Measurements from ENCODE around the gene NAALADL2.
A peak's percentile ranks its signal among the peaks of the same experiment; 100 is the strongest.
"Not testable (repeated sequence)": the region's sequence is repeated elsewhere in the genome, so short reads cannot be mapped to it uniquely, and the experiment has no call there.

Gene NAALADL2

GRCh38 chr3:175495331-175495730 is 636.2 kb downstream of the NAALADL2 start:
- Histone ChIP-seq H3K4me3 (ENCODE audit: low read depth, low read length) (no peak overlapping the region), H3K9me3 (ENCODE audit: control insufficient read depth, insufficient read depth, low read length) (no peaks in the 10 kb centered on the region), H3K4me1 (ENCODE audit: control insufficient read depth, insufficient read depth, low read length) (no peaks in the 10 kb centered on the region), H3K27me3 (ENCODE audit: control insufficient read depth, insufficient read depth, low read length) (no peaks in the 10 kb centered on the region), H3K9ac (ENCODE audit: low read depth, low read length) (no peak overlapping the region), H3K36me3 (ENCODE audit: control insufficient read depth, insufficient read depth, low read length) (no peaks in the 10 kb centered on the region)

- H3K9me3 ChIP-seq (ENCODE audit: control insufficient read depth, insufficient read depth, low read length): no peaks in the 10 kb centered on the region
- no peaks in the 10 kb centered on the region for H3K4me1 ChIP-seq (ENCODE audit: control insufficient read depth, insufficient read depth, low read length)
- no peaks in the 10 kb centered on the region for H3K36me3 ChIP-seq (ENCODE audit: control insufficient read depth, insufficient read depth, low read length)
- no peak overlapping the region for H3K4me3 ChIP-seq (ENCODE audit: low read depth, low read length)
- no peak overlapping the region for H3K9ac ChIP-seq (ENCODE audit: low read depth, low read length)
- H3K27me3 ChIP-seq (ENCODE audit: control insufficient read depth, insufficient read depth, low read length): no peaks in the 10 kb centered on the region
Measured at GRCh38 chr3:175502155-175502554, 643.0 kb downstream of the NAALADL2 start.

- no peak overlapping the region for H3K9ac ChIP-seq (ENCODE audit: low read depth, low read length)
- no peak overlapping the region for H3K4me3 ChIP-seq (ENCODE audit: low read depth, low read length)
- no peaks in the 10 kb centered on the region for H3K9me3 ChIP-seq (ENCODE audit: control insufficient read depth, insufficient read depth, low read length)
- H3K36me3 ChIP-seq (ENCODE audit: control insufficient read depth, insufficient read depth, low read length): no peaks in the 10 kb centered on the region
- H3K4me1 ChIP-seq (ENCODE audit: control insufficient read depth, insufficient read depth, low read length): peaks cover 4% of the 10 kb centered on the region
- no peaks in the 10 kb centered on the region for H3K27me3 ChIP-seq (ENCODE audit: control insufficient read depth, insufficient read depth, low read length)
Measured at GRCh38 chr3:175511219-175511785, 652.2 kb downstream of the NAALADL2 start.

GRCh38 chr3:175512700-175513099 is 653.6 kb downstream of the NAALADL2 start:
- H3K4me3 ChIP-seq (ENCODE audit: low read depth, low read length): no peak overlapping the region
- no peaks in the 10 kb centered on the region for H3K27me3 ChIP-seq (ENCODE audit: control insufficient read depth, insufficient read depth, low read length)
- H3K9ac ChIP-seq (ENCODE audit: low read depth, low read length): no peak overlapping the region
- no peaks in the 10 kb centered on the region for H3K36me3 ChIP-seq (ENCODE audit: control insufficient read depth, insufficient read depth, low read length)
- no peaks in the 10 kb centered on the region for H3K9me3 ChIP-seq (ENCODE audit: control insufficient read depth, insufficient read depth, low read length)
- peaks cover 4% of the 10 kb centered on the region for H3K4me1 ChIP-seq (ENCODE audit: control insufficient read depth, insufficient read depth, low read length)

DNA sequence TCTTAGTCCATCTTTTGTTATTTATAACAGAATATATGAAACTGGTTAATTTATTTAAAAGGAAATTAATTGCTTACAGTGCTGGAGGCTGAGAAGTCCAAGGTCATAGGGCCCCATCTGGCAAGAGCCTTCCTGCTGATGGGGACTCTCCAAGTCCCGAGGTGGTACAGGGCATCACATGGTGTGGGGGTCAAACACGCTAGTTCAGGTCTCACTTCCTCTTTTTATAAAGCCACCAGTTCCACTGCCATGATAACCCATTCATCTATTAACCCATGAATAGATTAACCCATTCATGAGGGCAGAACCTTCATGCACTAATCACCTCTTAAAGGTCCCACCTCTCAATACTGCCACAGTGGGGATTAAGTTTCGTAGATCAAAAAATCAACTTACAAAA is 659.3 kb downstream of the NAALADL2 start:
- H3K36me3 ChIP-seq (ENCODE audit: control insufficient read depth, insufficient read depth, low read length): no peaks in the 10 kb centered on the region
- no peak overlapping the region for H3K4me3 ChIP-seq (ENCODE audit: low read depth, low read length)
- H3K4me1 ChIP-seq (ENCODE audit: control insufficient read depth, insufficient read depth, low read length): no peaks in the 10 kb centered on the region
- H3K9ac ChIP-seq (ENCODE audit: low read depth, low read length): no peak overlapping the region
- H3K27me3 ChIP-seq (ENCODE audit: control insufficient read depth, insufficient read depth, low read length): no peaks in the 10 kb centered on the region
- H3K9me3 ChIP-seq (ENCODE audit: control insufficient read depth, insufficient read depth, low read length): no peaks in the 10 kb centered on the region

DNA sequence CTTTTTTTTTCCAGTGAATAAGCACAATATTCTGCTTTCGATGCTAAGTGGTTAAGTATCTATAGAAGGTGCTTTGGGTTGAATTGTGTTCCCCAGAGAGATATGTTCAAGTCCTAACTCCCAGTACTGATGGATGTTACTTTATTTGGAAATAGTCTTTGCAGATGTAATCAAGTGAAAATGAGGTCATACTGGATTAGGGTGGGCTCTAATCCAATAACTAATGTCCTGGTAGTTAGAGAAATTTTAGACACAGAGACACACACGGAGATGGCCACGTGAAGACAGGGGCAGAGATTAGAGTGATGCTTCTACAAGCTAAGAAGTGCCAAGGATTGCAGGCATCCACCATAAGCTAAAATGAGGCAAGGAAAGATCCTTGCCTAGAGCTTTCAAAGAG is 662.3 kb downstream of the NAALADL2 start:
- no peak overlapping the region for H3K9ac ChIP-seq (ENCODE audit: low read depth, low read length)
- no peaks in the 10 kb centered on the region for H3K9me3 ChIP-seq (ENCODE audit: control insufficient read depth, insufficient read depth, low read length)
- H3K4me1 ChIP-seq (ENCODE audit: control insufficient read depth, insufficient read depth, low read length): peaks cover 2% of the 10 kb centered on the region
- no peaks in the 10 kb centered on the region for H3K36me3 ChIP-seq (ENCODE audit: control insufficient read depth, insufficient read depth, low read length)
- H3K4me3 ChIP-seq (ENCODE audit: low read depth, low read length): no peak overlapping the region
- H3K27me3 ChIP-seq (ENCODE audit: control insufficient read depth, insufficient read depth, low read length): no peaks in the 10 kb centered on the region

GRCh38 chr3:175526191-175526590 is 667.1 kb downstream of the NAALADL2 start:
- peak overlapping the region; percentile 8 for H3K4me3 ChIP-seq (ENCODE audit: low read depth, low read length)
- no peak overlapping the region for H3K9ac ChIP-seq (ENCODE audit: low read depth, low read length)
- no peaks in the 10 kb centered on the region for H3K9me3 ChIP-seq (ENCODE audit: control insufficient read depth, insufficient read depth, low read length)
- H3K36me3 ChIP-seq (ENCODE audit: control insufficient read depth, insufficient read depth, low read length): no peaks in the 10 kb centered on the region
- peaks cover 7% of the 10 kb centered on the region for H3K4me1 ChIP-seq (ENCODE audit: control insufficient read depth, insufficient read depth, low read length)
- no peaks in the 10 kb centered on the region for H3K27me3 ChIP-seq (ENCODE audit: control insufficient read depth, insufficient read depth, low read length)

DNA sequence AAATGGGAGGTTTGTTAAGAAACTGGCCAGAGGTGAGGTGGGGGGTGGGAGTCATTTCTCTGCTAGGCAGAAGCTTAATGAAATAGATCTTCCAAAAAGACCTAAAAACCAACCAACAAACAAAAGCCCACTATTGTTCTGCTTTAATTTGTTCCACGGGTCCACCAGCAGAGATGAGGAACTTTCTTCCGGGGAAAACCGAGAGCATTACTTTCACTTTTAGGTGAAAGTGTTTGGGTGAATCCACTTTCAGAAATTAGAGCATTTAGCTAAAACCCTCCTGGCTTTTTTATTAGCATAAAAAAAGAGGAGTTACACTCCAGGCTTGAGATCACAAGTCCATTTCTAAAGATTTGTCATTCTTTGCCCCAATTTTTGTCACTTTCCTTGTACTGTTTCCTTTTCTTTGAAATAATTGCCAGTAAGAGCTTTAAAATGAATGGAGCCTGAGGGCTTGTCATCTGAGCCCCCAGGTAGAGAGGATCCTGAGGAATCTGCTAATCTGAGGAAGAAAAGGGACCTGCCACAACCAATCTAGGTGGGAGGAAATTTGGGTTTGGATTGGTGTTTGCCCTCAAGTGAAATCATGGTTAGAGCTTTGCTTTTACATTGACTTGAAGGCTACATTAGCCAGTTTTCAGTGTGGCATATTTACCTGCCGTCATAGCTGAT is 667.6 kb downstream of the NAALADL2 start:
- no peaks in the 10 kb centered on the region for H3K27me3 ChIP-seq (ENCODE audit: control insufficient read depth, insufficient read depth, low read length)
- H3K9me3 ChIP-seq (ENCODE audit: control insufficient read depth, insufficient read depth, low read length): no peaks in the 10 kb centered on the region
- H3K36me3 ChIP-seq (ENCODE audit: control insufficient read depth, insufficient read depth, low read length): no peaks in the 10 kb centered on the region
- H3K4me3 ChIP-seq (ENCODE audit: low read depth, low read length): no peak overlapping the region
- H3K4me1 ChIP-seq (ENCODE audit: control insufficient read depth, insufficient read depth, low read length): peaks cover 7% of the 10 kb centered on the region
- no peak overlapping the region for H3K9ac ChIP-seq (ENCODE audit: low read depth, low read length)

- H3K9ac ChIP-seq (ENCODE audit: low read depth, low read length); H3K4me3 ChIP-seq (ENCODE audit: low read depth, low read length); H3K4me1 ChIP-seq (ENCODE audit: control insufficient read depth, insufficient read depth, low read length); H3K9me3 ChIP-seq (ENCODE audit: control insufficient read depth, insufficient read depth, low read length); H3K36me3 ChIP-seq (ENCODE audit: control insufficient read depth, insufficient read depth, low read length); H3K27me3 ChIP-seq (ENCODE audit: control insufficient read depth, insufficient read depth, low read length): not testable (repeated sequence)
Measured at GRCh38 chr3:175528693-175529092, 669.6 kb downstream of the NAALADL2 start.

DNA sequence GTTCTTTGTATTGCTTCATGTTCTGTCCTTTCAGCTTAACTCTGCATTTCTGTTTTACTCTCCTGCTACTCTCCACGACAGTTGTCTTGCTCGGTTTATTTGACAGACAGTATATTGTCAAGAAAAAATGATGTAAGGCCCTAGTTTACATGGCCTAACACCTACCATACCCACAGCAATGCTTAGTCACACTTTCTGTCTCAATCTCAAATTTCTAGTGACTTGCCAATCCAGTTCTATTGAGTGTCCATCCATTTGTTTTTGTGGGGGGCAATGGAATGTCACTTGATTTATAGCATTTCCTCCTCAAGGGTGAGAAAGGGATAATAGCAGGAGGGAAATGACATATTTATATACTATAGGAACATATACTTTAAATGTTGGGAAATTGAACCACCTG is 676.2 kb downstream of the NAALADL2 start:
- Histone ChIP-seq H3K9ac (ENCODE audit: low read depth, low read length) (no peak overlapping the region), H3K4me1 (ENCODE audit: control insufficient read depth, insufficient read depth, low read length) (peaks cover 6% of the 10 kb centered on the region), H3K36me3 (ENCODE audit: control insufficient read depth, insufficient read depth, low read length) (no peaks in the 10 kb centered on the region), H3K9me3 (ENCODE audit: control insufficient read depth, insufficient read depth, low read length) (no peaks in the 10 kb centered on the region), H3K27me3 (ENCODE audit: control insufficient read depth, insufficient read depth, low read length) (no peaks in the 10 kb centered on the region), H3K4me3 (ENCODE audit: low read depth, low read length) (no peak overlapping the region)

DNA sequence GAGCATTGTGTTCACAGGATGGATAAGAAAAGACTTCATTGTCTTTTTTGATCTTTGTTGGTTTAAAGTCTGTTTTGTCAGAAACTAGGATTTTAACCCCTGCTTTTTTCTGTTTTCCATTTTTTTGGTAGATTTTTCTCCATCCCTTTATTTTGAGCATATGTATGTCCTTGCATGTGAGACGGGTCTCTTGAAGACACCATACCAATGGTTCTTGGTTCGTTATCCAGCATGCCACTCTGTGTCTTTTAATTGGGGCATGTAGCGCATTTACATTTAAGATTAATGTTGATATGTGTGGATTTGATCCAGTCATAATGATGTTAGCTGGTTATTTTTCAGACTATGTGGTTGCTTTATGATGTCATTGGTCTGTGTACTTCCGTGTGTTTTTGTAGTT is 687.0 kb downstream of the NAALADL2 start:
- Histone ChIP-seq H3K4me1 (ENCODE audit: control insufficient read depth, insufficient read depth, low read length) (no peaks in the 10 kb centered on the region), H3K36me3 (ENCODE audit: control insufficient read depth, insufficient read depth, low read length) (no peaks in the 10 kb centered on the region), H3K9me3 (ENCODE audit: control insufficient read depth, insufficient read depth, low read length) (no peaks in the 10 kb centered on the region), H3K9ac (ENCODE audit: low read depth, low read length) (no peak overlapping the region), H3K27me3 (ENCODE audit: control insufficient read depth, insufficient read depth, low read length) (no peaks in the 10 kb centered on the region), H3K4me3 (ENCODE audit: low read depth, low read length) (no peak overlapping the region)

DNA sequence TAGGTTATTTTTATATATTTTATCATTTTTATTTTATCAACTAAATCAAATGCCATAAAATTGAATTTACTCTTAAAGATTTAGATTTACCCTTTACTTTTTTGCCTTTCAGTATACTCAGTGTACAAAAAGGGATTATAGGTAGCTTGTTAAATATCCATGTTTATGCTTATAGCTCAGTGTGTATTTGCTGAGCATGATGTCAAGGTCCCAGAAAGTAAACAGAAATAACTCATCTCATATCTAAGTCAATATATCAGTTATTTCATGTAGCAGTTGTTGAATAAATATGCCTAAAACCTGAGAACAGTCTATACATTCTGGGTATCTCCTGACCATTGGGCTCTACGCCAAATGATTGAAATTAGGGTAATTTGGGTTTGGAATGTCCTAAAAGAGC is 693.8 kb downstream of the NAALADL2 start:
- Histone ChIP-seq H3K9me3 (ENCODE audit: control insufficient read depth, insufficient read depth, low read length) (no peaks in the 10 kb centered on the region), H3K4me1 (ENCODE audit: control insufficient read depth, insufficient read depth, low read length) (no peaks in the 10 kb centered on the region), H3K36me3 (ENCODE audit: control insufficient read depth, insufficient read depth, low read length) (no peaks in the 10 kb centered on the region), H3K27me3 (ENCODE audit: control insufficient read depth, insufficient read depth, low read length) (no peaks in the 10 kb centered on the region), H3K4me3 (ENCODE audit: low read depth, low read length) (no peak overlapping the region), H3K9ac (ENCODE audit: low read depth, low read length) (no peak overlapping the region)

Measured in iPS-15b (cell line).